GM18858 (cell line): ENCODE data around the gene KIF24.
"Not testable (repeated sequence)": the region's sequence is repeated elsewhere in the genome, so short reads cannot be mapped to it uniquely, and the experiment has no call there.

ENCODE experiments used
- ATAC-seq: cut with Tn5 transposase; IDR thresholded peaks from one replicate; pipeline ENCODE4 v1.9.1; 2021; ENCODE audit not compliant: unreplicated experiment

KIF24 gene, protein sequence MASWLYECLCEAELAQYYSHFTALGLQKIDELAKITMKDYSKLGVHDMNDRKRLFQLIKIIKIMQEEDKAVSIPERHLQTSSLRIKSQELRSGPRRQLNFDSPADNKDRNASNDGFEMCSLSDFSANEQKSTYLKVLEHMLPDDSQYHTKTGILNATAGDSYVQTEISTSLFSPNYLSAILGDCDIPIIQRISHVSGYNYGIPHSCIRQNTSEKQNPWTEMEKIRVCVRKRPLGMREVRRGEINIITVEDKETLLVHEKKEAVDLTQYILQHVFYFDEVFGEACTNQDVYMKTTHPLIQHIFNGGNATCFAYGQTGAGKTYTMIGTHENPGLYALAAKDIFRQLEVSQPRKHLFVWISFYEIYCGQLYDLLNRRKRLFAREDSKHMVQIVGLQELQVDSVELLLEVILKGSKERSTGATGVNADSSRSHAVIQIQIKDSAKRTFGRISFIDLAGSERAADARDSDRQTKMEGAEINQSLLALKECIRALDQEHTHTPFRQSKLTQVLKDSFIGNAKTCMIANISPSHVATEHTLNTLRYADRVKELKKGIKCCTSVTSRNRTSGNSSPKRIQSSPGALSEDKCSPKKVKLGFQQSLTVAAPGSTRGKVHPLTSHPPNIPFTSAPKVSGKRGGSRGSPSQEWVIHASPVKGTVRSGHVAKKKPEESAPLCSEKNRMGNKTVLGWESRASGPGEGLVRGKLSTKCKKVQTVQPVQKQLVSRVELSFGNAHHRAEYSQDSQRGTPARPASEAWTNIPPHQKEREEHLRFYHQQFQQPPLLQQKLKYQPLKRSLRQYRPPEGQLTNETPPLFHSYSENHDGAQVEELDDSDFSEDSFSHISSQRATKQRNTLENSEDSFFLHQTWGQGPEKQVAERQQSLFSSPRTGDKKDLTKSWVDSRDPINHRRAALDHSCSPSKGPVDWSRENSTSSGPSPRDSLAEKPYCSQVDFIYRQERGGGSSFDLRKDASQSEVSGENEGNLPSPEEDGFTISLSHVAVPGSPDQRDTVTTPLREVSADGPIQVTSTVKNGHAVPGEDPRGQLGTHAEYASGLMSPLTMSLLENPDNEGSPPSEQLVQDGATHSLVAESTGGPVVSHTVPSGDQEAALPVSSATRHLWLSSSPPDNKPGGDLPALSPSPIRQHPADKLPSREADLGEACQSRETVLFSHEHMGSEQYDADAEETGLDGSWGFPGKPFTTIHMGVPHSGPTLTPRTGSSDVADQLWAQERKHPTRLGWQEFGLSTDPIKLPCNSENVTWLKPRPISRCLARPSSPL (N-terminal part only)

DNA sequence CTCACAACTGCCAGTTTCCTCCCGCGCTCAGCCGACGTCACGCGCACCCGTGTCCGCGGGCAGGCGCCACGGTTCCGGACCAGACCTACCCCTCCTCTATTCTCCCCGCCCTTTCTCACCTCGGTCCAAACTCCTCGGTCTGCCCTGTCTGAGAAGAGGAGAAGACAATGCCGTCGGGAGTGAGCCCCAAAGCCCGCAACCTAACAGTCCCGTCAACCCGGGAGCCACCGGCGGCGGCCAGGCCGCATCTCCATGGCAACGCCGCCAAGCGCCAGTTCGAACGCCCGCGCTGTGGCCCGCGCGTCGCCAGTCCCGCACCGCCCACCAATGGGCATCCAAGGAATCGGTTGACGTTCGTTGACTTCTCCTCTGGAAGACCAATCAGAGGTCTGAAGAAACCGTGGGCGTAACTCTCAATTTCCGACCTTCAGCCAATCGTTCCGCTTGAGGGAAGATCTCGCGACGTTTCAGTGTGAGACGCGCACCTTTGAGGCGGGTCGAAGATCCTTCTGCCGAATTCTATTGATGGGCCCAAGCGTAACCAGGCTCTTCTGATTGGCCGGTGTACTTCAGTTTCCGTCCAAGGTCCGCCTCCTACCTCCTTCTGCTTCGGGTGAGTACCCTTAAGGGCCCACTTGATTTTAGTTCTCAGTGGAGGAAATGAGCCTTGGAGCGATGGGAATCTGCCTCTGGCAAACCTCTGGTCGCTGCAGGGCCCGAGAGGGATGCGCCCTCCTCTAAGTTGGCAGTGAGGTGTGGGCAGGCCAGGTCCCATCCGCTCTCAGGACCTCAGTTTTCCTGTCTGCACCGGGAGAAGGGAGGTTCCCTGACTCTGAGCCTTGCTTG lies at the start of gene KIF24, which contains the start of gene NUDT2:
Gene KIF24, minus strand, starts transcription at position 282 of the 846 bp plus-strand sequence. CDS start 17,922 bp downstream, outside the sequence.
Gene NUDT2, plus strand, starts transcription at position 583 of the 846 bp plus-strand sequence. CDS start 9,471 bp downstream, outside the sequence.
- ATAC-seq, result peak; percentile 87

DNA sequence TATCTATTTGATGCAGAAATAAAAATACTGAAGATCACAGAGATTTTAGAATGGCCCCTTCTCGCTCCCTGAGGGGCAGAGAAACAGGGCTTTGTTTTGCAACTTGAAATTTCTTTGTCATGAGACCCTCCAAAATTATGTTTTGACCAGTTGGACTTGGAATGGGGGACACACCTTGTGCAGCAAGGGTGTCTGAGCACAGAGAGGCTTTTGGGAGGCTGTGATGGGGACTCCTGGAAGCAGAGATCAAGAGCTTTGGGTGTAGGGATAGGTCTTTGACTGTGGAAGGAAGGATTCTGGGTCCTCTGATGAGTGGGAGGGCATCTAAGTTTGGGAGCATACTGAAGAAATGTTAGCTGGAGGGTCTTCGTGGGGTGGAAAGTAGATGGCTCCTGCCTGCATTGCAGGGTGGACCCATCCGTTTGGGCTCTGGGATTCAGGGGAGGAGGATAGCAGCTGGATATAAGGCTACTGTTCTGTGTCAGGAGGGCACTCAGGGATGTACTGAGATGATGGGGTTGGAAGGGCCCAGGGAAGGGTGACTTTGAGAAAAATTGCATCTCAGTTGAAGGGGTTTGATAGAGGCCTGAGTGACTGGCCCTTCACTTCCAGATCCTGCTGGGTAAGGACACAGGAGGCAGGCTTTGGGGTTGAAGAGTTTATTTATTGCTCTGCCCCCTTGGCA lies 49.5 kb upstream of the KIF24 start:
- ATAC-seq, result no peak

DNA sequence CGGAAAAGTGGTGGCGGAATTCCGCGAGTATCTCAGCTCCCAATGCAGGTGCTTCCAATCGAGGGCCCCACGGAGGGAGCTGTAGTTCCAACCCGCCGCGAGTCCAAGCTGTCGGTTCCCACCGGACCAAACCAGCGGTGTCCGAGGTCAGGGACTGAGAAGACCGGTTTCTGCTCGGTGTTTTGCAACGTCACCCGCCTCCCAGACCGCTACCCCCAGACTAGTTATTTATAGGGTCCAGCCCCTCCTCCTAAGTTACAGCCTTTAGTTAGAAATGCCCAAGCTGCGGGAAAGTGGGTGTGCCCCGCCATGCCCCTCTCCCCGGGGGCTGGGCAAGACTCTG lies 48.3 kb upstream of the KIF24 start:
- no peak for ATAC-seq

DNA sequence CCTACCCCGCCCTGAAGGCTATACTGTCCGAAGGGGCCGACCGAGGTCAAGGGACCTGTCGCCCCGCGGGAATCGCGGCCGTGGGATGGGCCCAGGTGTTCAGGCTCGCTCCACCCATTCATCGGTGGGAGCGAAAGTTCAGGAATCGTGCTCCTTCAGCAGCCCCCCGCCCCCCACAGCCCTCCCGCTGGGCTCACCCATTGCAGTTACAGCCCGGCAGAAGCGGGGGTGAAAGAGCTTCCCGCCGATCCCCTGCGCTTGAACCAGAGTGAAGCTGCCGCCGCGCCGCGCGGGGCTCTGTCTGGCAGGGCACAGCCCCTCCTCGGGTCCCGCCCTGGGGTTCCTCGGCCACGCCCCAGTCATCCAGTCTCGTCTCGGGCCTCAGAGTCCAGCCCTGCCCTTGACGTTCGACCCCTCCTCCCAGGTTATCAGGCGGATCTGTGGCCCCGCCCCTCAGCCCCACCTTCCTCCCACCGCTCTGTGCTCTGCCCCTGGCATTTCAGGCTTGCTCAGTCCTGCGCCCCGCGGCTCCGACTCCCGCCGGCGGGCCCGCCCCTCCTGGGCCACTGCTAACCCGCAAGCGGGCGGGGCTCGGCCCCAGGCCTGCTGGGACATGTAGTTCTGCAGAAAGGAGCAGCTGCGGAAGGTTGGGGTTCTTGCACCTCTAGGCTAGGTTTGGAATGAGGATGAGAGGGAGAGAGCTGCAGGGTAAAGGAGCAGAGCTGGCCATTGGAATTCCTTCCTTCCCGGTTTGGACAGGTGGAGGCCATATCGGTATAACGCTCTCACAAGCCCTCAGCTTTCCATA lies 47.7 kb upstream of the KIF24 start, which contains the start of gene MYORG:
Gene MYORG, minus strand, starts transcription at position 303 of the 808 bp plus-strand sequence. CDS start 3,955 bp downstream, outside the sequence.
- ATAC-seq, result peak; percentile 83

DNA sequence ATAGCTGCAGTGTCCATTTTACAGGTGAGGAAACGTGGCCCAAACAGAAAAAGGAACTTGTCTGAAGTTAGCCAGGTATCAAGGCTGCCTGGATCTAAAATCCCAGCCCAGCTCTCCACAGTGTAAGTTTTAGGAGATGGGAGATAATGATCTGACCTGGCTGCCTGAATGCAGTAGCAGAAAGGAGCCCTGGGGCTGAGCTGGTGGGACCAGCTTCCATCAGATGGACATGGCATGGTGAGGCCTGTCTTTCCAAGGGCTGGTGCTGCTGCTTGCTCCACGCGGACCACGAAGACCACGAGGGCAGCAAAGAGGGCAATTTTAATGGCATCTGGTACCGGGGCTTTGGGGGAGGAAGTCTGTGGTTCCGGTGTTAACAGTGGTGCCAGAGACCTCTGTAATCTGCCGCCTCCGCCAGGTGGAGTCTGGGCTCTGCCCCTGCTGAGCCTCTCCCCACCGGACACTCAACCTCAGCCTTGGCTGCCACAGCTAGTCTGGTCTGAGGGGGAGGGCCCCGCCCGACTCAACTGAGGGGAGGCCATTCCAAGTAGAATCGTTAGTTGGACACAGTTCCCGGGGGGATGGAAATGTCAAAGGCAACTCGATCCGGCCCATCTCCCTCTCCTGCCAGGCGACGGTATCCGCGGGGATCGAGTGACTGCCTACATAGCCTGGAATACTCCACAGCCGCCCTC lies 47.0 kb upstream of the KIF24 start:
- no peak for ATAC-seq

DNA sequence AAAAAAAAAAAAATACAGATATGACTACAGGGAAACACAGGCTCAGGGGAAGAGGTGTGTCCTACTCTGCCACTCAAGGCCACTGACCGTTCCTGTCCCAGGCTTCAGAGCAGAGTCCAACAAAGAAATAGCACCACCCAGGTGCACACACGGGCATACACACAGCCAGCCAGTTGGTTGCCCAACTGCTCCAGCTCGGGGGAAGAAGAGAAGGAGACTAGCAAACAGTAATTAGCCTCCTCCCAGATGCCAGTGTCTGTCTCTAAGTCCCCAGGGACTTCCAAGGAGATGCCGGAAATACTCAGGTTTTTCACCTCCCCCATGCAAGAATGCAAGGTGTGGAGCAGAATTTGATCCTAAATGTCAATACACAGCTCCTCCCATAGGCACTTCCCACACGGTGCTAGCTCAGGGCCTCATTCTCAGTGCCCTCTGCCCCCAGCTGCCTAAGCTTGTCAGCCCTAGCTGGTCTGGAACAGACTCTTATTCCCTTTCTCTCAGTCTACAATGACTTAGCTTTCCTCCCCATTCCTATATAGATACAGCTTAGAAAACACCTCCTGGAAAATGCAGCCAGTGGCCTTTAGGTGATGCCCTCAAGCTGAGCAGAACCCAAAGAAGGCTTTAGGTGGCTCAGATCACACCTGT lies 46.0 kb upstream of the KIF24 start:
- ATAC-seq, result no peak

DNA sequence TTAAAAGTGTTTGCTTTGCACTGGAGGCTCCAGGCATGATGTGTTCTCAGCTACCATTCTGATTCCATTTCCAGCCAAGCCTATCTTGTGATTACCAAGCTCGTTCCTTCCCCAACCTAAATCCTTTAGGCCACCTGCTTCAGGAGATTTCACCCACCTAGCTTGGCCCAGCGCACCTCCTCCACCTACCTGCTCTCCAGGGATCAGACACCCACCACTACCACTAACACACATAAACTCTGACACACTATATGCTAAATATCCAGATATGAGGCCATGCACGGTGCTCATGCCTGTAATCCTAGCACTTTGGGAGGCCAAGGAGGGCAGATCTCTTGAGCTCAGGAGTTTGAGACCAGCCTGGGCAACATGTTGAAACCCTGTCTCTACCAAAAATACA lies 45.3 kb upstream of the KIF24 start:
- ATAC-seq, result no peak

DNA sequence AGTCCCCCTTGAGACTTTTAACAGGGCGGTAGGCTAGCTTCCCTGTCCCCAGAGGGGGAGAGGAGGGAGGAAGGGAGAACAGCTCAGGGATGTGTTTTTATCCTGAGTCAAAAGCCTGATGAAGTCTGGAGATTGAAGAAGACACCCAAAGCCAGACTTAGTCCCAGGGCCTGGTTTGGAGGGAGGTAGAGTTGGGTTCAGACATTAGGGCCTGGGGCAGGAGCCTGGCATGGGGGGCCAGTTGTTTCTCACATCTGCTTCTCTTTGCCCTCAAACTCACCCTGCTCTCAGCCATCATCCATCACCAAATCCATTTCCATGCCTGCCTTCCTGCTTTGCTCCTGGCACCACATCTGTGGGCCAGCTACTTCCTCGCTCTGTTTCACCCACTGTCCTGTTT lies 44.7 kb upstream of the KIF24 start:
- no peak for ATAC-seq

DNA sequence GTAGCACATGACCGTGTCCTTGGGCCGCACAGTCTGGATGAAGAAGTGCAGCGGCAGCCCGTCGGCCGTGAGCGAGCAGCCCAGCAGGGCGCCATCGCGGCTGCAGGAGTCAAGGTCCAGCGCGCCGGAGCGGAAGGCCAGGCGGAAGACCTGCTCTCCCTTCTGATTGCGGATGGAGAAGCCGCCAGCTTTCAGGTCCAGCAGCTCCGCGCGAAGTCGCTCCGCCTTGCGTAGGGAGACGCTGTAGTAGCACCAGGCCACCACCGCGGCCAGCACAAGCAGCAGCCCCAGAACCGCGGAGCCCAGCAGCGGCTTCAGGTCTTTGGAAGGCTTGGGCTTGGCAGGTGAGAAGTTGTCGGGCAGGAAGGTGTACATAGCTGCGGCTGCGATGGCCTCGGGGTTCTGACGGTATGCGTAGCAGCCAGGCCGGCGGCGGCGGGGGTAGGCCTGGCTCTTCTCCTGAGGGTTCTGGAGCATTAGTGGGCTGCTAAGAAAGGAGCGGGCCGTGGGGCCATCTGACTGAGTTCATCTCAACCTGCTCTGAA lies 43.5 kb upstream of the KIF24 start:
- ATAC-seq, result no peak

DNA sequence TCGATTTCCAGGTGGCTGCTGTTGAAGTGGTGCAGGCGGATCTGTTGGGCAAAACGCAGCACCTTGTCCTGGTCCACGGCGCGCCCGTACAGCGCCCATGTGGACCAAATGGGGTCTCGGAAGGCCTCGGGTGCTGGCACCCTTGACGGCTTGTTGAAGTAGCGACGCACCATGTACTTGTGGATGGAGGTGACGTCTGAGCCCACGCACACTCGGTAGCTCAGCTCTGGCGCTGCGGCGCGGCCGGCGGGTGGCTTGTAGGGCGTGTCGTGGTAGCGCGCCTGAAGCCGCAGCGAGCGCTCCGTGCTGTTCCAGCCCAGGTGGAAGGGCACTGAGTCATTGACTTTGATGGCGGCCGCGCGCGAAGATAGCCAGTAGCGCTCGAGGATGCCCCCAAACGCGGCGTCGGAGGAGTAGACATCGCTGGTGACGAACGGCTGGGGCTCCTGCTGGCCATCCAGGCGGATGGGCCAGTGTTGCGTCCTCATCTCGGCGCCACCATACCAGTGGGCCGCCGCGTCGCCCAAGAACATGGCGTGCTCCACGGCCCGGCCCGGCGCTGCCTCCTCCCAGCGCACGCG lies 42.9 kb upstream of the KIF24 start:
- no peak for ATAC-seq

DNA sequence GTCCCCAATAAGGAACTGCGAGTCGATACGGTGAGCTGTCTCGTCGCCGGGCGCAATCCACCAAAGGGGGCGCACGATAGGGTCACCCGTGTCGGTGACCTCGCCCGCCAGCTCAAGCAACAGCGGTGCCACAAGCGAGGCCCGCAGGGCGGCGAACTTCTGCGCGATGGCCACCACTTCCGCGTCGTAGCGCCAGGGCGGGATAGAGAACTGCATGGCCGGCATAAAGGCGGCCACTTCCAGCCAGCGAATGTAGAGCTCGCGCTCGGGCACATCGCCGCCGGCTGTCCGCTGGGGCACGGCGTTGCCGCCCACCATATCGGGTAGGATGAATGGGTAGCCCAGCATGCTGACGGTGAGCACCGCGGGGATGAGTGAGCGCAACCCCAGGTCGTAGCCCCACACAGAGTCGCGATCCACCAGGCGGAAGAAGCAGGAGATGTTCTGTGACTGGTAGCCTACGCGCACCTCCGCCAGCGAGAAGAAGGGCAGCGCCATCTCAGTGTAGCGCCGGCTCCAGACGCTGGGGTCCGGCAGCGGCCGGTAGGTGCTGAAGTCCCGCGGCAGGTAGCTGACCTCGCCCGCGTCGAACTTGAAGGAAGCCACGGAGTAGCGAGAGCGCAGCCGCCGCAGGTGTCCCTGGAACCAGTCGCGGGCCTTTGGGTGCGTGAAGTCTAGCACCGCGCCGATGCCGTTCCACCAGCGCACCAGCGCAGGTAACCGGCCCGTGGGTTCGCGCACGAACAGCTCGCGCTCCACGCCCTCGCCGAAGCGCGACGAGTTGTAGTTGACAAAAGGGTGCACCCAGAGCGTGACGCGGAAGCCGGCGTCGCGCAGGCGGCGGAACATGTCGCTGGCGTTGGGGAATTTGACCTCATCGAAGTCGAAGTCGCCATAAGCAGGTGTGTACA lies 42.2 kb upstream of the KIF24 start:
- ATAC-seq, result no peak

DNA sequence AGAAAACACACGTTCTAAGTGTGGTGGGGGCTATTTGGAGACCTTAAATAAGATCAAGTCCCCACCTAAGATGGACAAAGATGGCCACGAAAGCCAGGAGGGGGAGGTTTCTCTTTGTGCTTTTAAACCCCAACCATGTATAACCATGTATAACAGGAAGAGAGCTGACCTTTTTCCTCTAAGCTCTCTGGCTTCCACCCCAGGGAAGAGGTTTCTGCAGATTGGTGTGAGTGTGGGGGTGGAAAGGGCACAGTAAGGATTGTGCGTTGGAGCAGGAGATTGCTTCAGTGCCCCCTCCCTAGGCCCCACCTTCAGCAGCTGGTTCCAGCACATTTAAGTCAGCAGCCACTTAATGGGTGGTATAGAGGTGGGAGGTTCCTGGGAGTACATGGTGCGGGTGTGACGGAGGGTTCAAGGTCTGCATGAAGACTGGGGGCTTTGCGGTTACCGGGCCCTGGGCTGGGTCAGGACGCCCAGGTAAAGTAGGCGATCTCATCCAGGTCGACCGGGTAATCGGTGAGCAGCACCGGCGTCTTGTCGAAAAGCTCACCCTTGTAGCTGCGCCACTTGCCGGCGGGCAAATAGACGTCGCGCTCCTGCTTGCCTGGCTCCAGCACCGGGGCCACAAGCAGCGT lies 41.4 kb upstream of the KIF24 start:
- no peak for ATAC-seq

DNA sequence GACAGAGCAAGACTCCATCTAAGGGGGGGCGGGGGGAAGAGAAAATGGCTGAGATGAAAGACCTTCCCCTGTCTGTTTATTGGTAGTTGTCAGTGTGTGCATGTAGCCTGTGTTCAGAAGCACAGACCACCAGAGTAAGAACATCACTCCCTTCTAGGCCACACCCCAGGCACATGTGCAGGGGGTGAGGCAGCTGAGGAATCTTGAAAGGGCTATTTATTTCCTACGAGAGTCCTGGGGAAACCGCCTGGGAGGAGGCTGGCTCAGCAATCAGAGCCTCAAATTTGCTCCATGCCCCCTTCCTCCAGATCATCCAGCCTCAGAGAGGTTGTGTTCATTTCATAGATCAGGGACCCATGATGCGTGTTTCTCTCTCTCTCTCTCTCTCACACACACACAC lies 40.6 kb upstream of the KIF24 start:
- ATAC-seq, result no peak

DNA sequence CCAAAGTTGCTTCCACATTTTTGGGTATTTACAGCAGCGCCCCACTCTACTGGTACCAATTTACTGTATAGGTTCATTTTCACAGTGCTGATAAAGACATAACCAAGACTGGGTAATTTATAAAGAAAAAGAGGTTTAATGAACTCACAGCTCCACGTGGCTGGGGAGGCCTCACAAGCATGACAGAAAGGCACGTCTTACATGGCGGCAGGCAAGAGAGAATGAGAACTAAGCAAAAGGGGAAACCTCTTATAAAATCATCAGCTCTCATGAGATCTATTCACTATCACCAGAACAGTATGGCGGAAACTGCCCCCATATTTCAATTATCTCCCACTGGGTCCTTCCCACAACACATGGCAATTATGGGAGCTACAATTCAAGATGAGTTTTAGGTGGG lies 39.7 kb upstream of the KIF24 start:
- ATAC-seq, result not testable (repeated sequence)

DNA sequence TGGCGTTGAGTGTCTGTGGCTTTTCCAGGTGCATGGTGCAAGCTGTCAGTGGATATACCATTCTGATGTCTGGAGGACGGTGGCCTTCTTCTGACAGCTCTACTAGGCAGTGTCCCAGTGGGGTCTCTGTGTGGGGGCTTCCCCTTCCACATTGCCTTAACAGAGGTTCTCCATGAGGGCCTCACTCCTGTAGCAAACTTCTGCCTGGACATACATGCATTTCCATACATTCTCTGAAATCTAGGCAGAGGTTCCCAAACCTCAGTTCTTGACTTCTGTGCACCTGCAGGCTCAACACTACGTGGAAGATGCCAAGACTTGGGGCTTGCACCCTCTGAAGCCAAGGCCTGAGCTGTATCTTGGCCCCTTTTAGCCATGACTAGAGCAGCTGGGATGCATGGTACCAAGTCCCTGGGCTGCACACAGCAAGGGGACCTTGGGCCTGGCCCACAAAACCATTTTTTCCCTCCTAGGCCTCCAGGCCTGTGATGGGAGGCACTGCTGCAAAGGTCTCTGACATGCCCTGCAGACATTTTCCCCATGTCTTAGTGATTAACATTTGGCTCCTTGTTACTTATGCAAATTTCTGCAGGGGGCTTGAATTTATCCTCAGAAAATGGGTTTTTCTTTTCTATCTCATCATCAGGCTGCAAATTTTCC lies 38.8 kb upstream of the KIF24 start:
- ATAC-seq, result not testable (repeated sequence)
